Activated CD4-positive, alpha-beta memory T cell treated with anti-CD3 and anti-CD28 coated beads, Interleukin-2, amount 10 ng/mL, durations not matched to agents 7 days and 5 days (primary cell): ENCODE data around the gene PI4K2A. TPM values are rescaled to one million over a fixed set of nuclear protein-coding genes. Genes with fewer than 3 reads are reported as not detected.
"Not testable (repeated sequence)": the region's sequence is repeated elsewhere in the genome, so short reads cannot be mapped to it uniquely, and the experiment has no call there.

Source experiments
- CTCF ChIA-PET: fragments of 350-600 bp; sonication (Branson Sonifier 250); formaldehyde crosslinking; loops from one replicate; lab custom pipeline; 2021; ENCODE audit warnings: antibody characterized with exemption, inconsistent platforms; lab: Charles Lee
- POLR2A ChIA-PET: fragments of 350-600 bp; sonication (Branson Sonifier 250); formaldehyde crosslinking; loops from one replicate; lab custom pipeline; 2021; ENCODE audit warnings: antibody characterized with exemption; lab: Charles Lee
- DNase-seq: peaks from one replicate; pipeline ENCODE4 v3.0.0-alpha.2; 2020
- H3K27ac Mint-ChIP-seq: one replicate; pipeline ENCODE4 v1.8.0; 2021; ENCODE audit warnings: mild to moderate bottlenecking, mixed read lengths
- H3K27me3 Mint-ChIP-seq: one replicate; pipeline ENCODE4 v1.8.0; 2021; ENCODE audit warnings: mixed read lengths
- H3K36me3 Mint-ChIP-seq: one replicate; pipeline ENCODE4 v1.8.0; 2021; ENCODE audit warnings: low read depth, mixed read lengths
- H3K4me1 Mint-ChIP-seq: one replicate; pipeline ENCODE4 v1.8.0; 2021; ENCODE audit warnings: mixed read lengths
- H3K4me3 Mint-ChIP-seq: one replicate; pipeline ENCODE4 v1.8.0; 2021; ENCODE audit warnings: mild to moderate bottlenecking, mixed read lengths
- H3K9me3 Mint-ChIP-seq: one replicate; pipeline ENCODE4 v1.8.0; 2021; ENCODE audit warnings: mixed read lengths
- total RNA-seq, 2 experiments: library from RNA; stranded (reverse); gene quantifications; one replicate each; pipeline ENCODE4 v1.2.3, GENCODE V29; 2021

PI4K2A gene
- total RNA-seq, 2 experiments from 2014 or later: 13.3 TPM

DNA sequence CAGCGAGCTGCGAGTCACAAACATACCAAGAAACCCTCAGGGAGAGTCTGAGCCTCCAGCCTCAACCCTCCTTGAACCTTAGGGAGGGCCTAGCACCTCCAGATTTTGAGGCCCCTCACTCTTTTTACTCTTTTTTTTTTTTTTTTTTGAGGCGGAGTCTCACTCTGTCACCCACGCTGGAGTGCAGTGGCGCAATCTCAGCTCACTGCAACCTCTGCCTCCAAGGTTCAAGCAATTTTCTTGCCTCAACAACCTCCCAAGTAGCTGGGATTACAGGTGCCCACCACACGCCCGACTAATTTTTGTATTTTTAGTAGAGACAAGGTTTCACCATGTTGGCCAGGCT is 43.9 kb downstream of the PI4K2A start:
- H3K4me3 Mint-ChIP-seq, H3K27ac Mint-ChIP-seq, H3K36me3 Mint-ChIP-seq, POLR2A ChIA-PET, H3K27me3 Mint-ChIP-seq, DNase-seq, H3K9me3 Mint-ChIP-seq: not testable (repeated sequence)
- CTCF ChIA-PET: interaction anchor here (1.0 to 1.3 kb wide), 4 partner anchors 24 to 108 kb away, joined by 3 to 8 read pairs (median 3); partner anchors contain the start of gene ZFYVE27
- H3K4me1 Mint-ChIP-seq: peaks cover 17% of the 10 kb centered on the region

DNA sequence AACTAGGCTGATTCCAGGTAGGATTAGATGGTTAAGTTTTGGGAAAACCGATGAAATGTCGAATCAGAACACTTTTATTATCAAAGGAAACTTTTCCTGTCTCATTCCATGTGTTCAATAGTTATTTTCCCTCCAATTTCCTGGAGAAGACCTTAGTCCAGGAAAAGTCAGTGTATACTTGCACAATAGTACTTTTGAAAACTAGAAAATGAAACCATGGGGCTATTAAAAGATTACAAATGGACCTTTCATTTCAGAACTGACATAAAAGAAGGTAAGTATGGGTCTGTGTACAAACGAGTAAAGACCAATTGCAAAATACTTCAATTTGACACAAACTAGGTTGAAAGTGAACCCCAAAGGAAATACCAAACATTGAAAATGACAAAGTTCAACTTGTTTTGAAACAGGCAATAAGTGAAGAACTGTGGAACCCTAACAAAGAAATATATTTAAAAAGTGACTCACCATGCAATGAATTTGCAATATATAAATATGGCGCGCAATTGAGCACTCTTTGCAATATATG is 44.5 kb downstream of the PI4K2A start:
- CTCF ChIA-PET: interaction anchor here (2.7 to 5.8 kb wide), 2 partner anchors 44 to 47 kb away, joined by 11 to 36 read pairs; partner anchors contain the start of gene PI4K2A
- Mint-ChIP-seq H3K27me3 (no peaks in the 10 kb centered on the region), H3K4me1 (peaks cover 17% of the 10 kb centered on the region), H3K9me3 (no peaks in the 10 kb centered on the region), H3K36me3 (no peaks in the 10 kb centered on the region), H3K27ac (no peak overlapping the region), H3K4me3 (no peak overlapping the region)
- no peak for DNase-seq
- POLR2A ChIA-PET: no interaction called here

DNA sequence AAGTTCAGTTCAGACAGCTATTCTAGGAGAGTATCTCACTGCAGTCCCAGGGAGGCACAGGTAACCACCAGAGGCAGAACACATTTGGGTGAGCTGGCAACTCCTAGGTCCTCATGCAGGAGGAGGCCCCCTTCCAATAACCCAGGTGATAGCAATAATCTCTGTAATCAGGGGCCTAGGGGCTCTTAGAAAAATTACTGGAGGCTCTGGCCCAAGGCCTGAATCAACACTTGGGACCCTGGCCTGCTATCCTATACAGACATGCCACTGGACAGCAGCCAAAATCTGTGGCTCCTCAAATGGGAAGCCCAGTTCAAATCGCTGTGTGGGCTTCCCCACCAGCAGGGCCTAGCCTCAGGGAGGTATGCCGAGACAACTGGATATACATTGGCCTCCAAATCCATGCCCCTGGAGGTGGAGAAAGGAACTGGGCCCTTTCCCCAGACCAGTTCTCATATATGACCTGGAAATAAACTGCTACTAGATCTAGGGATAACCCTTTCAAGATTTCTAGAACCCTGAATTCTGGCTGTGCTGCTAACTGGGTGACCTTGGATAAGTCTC is 45.0 kb downstream of the PI4K2A start:
- Mint-ChIP-seq H3K36me3 (no peaks in the 10 kb centered on the region), H3K9me3 (no peaks in the 10 kb centered on the region), H3K27me3 (no peaks in the 10 kb centered on the region), H3K4me3 (no peak overlapping the region), H3K27ac (no peak overlapping the region), H3K4me1 (peaks cover 17% of the 10 kb centered on the region)
- POLR2A ChIA-PET: interaction anchor here (1.7 to 2.8 kb wide), 2 partner anchors 24 to 45 kb away, joined by 5 to 13 read pairs; partner anchors contain the start of gene PI4K2A
- CTCF ChIA-PET: interaction anchor here (1.0 to 5.8 kb wide), 8 partner anchors 7 to 51 kb away, joined by 3 to 36 read pairs (median 17); partner anchors contain the start of genes PI4K2A and ZFYVE27
- no peak for DNase-seq

- no peak for DNase-seq
- Mint-ChIP-seq H3K27me3 (peaks cover 3% of the 10 kb centered on the region), H3K4me3 (peak overlapping the region; percentile 75), H3K4me1 (peaks cover 17% of the 10 kb centered on the region), H3K36me3 (no peaks in the 10 kb centered on the region), H3K9me3 (no peaks in the 10 kb centered on the region), H3K27ac (no peak overlapping the region)
- POLR2A ChIA-PET: interaction anchor here (0.9 to 2.8 kb wide), 12 partner anchors 8 to 183 kb away, joined by 3 to 15 read pairs (median 4); partner anchors contain the start of genes MARVELD1, PI4K2A and ZFYVE27
- CTCF ChIA-PET: interaction anchor here (0.6 to 5.8 kb wide), 21 partner anchors 8 to 425 kb away, joined by 3 to 36 read pairs (median 5); partner anchors contain the start of genes PI4K2A and ZFYVE27
These were observed 46.0 kb downstream of the PI4K2A start for GRCh38 chr10:97686301-97686961.

GRCh38 chr10:97686962-97687784 is 46.7 kb downstream of the PI4K2A start, which contains the start of gene AVPI1:
AVPI1 (minus strand) TSS chr10:97687241; CDS start chr10:97679905, 7,336 bp downstream.
- peak; percentile 95 for DNase-seq
- Mint-ChIP-seq H3K4me1 (peaks cover 17% of the 10 kb centered on the region), H3K4me3 (peak within 1 kb of the TSS; percentile 75), H3K27me3 (peaks cover 3% of the 10 kb centered on the region), H3K9me3 (no peaks in the 10 kb centered on the region), H3K36me3 (no peaks in the 10 kb centered on the region), H3K27ac (peak within 1 kb of the TSS; percentile 54)
- ChIA-PET POLR2A (interaction anchor here (0.9 to 2.8 kb wide), 12 partner anchors 8 to 182 kb away, joined by 3 to 15 read pairs (median 4); partner anchors contain the start of genes MARVELD1, PI4K2A and ZFYVE27), CTCF (interaction anchor here (0.6 to 5.8 kb wide), 19 partner anchors 9 to 354 kb away, joined by 3 to 36 read pairs (median 6); partner anchors contain the start of genes PI4K2A and ZFYVE27)

DNA sequence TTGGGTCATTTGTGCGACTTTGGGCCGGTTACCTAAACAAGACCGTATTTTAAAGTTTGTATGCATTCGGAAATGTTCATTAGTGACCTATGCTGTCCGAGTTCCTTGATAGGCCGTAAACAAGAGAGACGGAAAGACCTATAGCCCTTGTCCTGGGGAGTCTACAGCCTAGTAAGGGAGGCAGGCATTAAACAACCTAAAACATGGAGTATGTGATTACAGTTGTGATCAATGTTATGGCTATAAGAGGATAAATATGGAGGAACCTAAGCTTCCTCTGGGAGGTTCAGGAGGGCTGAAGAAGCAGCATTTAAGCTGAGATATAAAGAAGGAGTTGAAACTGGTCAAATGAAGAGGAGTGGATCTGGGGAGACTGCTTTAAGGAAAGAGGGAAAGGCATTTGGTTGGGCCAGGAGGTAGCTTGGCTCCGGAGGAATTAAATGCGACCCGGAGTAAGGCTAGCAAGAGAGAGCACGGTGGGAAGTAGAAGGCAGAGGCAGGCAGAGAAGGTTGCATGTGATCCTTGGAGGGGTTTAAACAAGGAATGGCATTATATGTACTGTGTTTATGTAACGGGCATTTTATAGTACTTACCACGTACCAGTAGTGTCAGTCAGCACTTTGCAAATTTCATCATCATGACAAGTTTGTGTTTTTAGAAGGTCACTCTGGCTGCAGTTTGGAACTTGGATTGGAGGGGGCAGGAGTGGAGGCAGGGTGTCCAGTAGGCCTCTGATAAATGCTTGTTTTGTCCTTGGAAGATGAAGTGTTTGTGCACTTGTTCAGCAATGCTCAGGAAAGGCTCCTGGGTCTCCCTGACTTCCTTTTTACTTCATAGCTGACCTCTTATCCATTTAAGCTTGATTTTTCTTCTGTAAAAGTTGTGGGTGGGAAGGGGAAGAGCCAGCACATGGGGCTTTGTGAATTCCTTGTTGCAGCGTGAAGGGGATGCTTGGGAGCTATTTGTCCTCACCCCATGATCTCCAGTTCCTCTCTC is 47.6 kb downstream of the PI4K2A start:
- ChIA-PET CTCF (interaction anchor here (0.6 to 5.8 kb wide), 11 partner anchors 9 to 264 kb away, joined by 4 to 36 read pairs (median 13); partner anchors contain the start of genes PI4K2A and ZFYVE27), POLR2A (interaction anchor here (1.0 to 2.8 kb wide), 6 partner anchors 9 to 181 kb away, joined by 3 to 15 read pairs (median 7); partner anchors contain the start of genes PI4K2A and ZFYVE27)
- DNase-seq: no peak
- H3K36me3 Mint-ChIP-seq: no peaks in the 10 kb centered on the region
- H3K4me1 Mint-ChIP-seq: peaks cover 17% of the 10 kb centered on the region
- H3K27me3 Mint-ChIP-seq: peaks cover 5% of the 10 kb centered on the region
- H3K9me3 Mint-ChIP-seq: no peaks in the 10 kb centered on the region
- no peak overlapping the region for H3K27ac Mint-ChIP-seq
- peak overlapping the region; percentile 75 for H3K4me3 Mint-ChIP-seq

DNA sequence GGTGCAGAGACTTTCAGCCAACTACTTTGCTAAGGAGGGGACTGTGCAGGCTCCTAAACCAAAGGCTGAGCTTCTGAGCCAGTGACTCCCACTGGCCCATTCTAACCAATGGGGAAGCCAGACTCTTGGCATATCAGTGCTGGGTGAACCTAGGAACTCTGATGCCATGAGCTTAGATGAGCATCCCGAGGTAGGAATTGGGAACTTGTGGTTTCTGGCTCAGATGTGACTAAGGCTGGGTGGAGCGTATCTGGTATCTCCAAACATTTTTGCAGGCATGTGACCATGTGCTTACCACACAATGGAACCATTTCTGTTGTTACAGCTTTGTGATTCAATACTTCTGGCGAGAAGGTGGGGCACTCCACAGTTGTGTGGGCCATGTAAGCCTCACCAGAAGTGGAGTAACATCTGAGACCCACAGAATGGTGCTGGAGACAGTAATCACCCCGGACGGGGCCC is 49.1 kb downstream of the PI4K2A start:
- POLR2A ChIA-PET: interaction anchor here (1.0 kb wide), 1 partner anchor 49 kb away, joined by 3 read pairs; the partner anchor contains the start of gene PI4K2A
- no peak for DNase-seq
- H3K4me3 Mint-ChIP-seq: no peak overlapping the region

DNA sequence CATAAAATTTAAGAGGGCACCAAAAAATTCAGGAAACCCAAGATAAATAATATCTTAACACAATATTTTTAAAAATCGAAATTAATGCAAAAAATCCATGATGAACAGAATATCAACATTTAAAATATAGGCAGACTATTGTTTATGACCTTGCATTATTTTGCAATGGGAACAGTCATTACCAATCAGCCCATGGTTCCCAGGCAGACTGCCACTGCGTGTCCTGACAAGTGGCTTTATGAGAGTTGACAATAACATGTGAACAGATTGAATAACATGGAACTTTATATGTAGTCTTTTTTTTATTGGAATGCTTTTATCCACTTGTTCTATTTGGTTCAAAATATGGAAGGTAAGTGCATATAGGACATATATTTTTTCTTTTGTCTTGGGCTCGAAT is 49.7 kb downstream of the PI4K2A start:
- CTCF ChIA-PET: interaction anchor here (5.7 to 5.8 kb wide), 2 partner anchors 12 to 42 kb away, joined by 35 to 36 read pairs; no protein-coding TSS in a partner anchor
- POLR2A ChIA-PET: no interaction called here
- Mint-ChIP-seq H3K4me3 (no peak overlapping the region), H3K36me3 (no peaks in the 10 kb centered on the region), H3K9me3 (no peaks in the 10 kb centered on the region), H3K27ac (no peak overlapping the region), H3K4me1 (peaks cover 17% of the 10 kb centered on the region), H3K27me3 (peaks cover 9% of the 10 kb centered on the region)
- no peak for DNase-seq

More for the DNA sequence above, 49.1 kb downstream of the PI4K2A start:
- Mint-ChIP-seq H3K36me3 (no peaks in the 10 kb centered on the region), H3K27me3 (peaks cover 9% of the 10 kb centered on the region), H3K9me3 (no peaks in the 10 kb centered on the region), H3K27ac (no peak overlapping the region), H3K4me1 (peaks cover 17% of the 10 kb centered on the region)
- CTCF ChIA-PET: interaction anchor here (5.7 to 5.8 kb wide), 2 partner anchors 12 to 42 kb away, joined by 35 to 36 read pairs; no protein-coding TSS in a partner anchor

DNA sequence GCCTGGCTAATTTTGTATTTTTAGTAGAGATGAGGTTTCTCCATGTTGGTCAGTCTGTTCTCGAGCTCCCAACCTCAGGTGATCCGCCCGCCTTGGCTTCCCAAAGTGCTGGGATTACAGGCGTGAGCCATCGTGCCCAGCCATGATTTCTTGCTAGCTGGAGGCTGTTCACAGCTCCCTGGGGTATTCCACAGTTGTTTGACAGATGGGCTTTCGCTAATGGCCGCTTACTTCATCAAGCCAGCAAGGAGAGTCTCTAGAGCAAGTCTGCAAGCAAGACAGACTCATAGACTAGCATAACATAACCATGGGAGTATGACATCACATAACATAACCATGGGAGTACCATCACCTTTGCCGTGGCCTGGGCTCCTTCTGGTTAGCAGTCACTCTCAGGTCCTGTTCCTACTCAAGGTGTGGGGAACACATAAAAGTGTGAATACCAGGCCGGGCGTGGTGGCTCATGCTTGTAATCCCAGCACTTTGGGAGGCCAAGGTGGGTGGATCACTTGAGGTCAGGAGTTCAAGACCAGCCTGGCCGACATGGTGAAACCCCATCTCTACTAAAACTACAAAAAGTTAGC is 57.7 kb downstream of the PI4K2A start:
- POLR2A ChIA-PET, H3K4me1 Mint-ChIP-seq, H3K27ac Mint-ChIP-seq, H3K27me3 Mint-ChIP-seq, H3K36me3 Mint-ChIP-seq, H3K4me3 Mint-ChIP-seq, DNase-seq, H3K9me3 Mint-ChIP-seq: not testable (repeated sequence)
- CTCF ChIA-PET: interaction anchor here (2.2 to 3.1 kb wide), 2 partner anchors 10 to 11 kb away, joined by 7 to 17 read pairs; partner anchors contain the start of gene AVPI1

DNA sequence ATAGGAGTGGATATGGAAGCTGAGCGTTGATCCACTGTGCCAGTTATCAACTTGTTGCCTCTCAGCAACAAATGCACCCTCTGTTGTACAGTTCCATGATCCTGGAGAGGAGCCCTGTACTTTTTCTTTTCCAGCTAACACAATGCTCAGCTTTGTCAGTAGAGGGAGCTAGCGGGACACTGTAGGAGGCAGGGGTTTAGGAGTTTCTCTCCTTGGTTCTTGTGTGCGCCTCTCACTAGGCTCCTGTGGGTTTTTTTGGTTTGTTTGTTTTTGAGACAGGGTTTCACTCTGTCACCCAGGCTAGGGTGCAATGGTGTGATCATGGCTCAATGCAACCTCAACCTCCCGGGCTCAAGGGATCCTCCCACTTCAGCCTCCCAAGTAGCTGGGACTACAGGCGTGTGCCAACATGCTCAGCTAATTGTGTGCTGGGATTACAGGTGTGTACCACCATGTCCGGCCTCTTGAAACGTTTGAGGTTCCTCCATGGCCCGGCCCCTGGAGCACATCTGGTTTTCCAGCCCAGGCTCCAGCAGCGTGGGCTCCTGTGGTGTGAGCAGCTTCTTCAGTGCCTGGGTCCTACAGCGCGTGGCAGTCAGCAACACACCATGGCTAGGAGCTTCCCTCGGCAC is 61.1 kb downstream of the PI4K2A start:
- DNase-seq: peak; percentile 49

More for the DNA sequence above, 61.1 kb downstream of the PI4K2A start:
- Mint-ChIP-seq H3K4me1 (peaks cover 1% of the 10 kb centered on the region), H3K4me3 (no peak overlapping the region), H3K27me3 (peaks cover 13% of the 10 kb centered on the region), H3K36me3 (no peaks in the 10 kb centered on the region), H3K27ac (no peak overlapping the region), H3K9me3 (no peaks in the 10 kb centered on the region)
- ChIA-PET POLR2A (interaction anchor here (1.2 to 2.0 kb wide), 2 partner anchors 15 to 35 kb away, joined by 3 to 8 read pairs; partner anchors contain the start of genes AVPI1 and ZFYVE27), CTCF (interaction anchor here (0.8 to 4.2 kb wide), 29 partner anchors 8 to 344 kb away, joined by 3 to 44 read pairs (median 6); partner anchors contain the start of genes AVPI1, MARVELD1, MORN4 and ZFYVE27)
